SK-N-SH (cell line): Measurements from ENCODE around the gene SELPLG. TPM values are rescaled to one million over a fixed set of nuclear protein-coding genes. Genes with fewer than 3 reads are reported as not detected.

Experiments used
- CTCF ChIA-PET: fragments of 300-600, 350-600 bp; formaldehyde crosslinking; extraction: SDS; loops from one replicate; lab custom pipeline; 2021; lab: Yijun Ruan, JAX
- POLR2A ChIA-PET: fragments of 350-600 bp; sonication (Branson Sonifier 250); formaldehyde crosslinking; extraction: SDS; loops from one replicate; lab custom pipeline; 2020; ENCODE audit warnings: antibody characterized with exemption, inconsistent platforms; lab: Yijun Ruan, JAX
- DNase-seq: peaks from one replicate; pipeline ENCODE4 v3.0.0; 2012
- H2AFZ ChIP-seq: fragments of 200-600 bp; sonication (generic); 2 replicates; pipeline ENCODE4 v1.8.1; 2016; ENCODE audit warnings: antibody characterized with exemption, mild to moderate bottlenecking, low read depth
- H3F3A ChIP-seq: fragments of 200-600 bp; sonication (generic); replicated peaks from 2 replicates; pipeline ENCODE3; 2016; ENCODE audit warnings: antibody characterized with exemption, mild to moderate bottlenecking; ENCODE audit not compliant: insufficient read depth
- H3K27ac ChIP-seq, 2 experiments: fragments of 200-500 bp in 1 of 2; fragments of 200-600 bp in 1 of 2; sonication (Bioruptor generic) in 1 of 2; sonication (generic), shearing (Covaris generic) in 1 of 2; 2 replicates each; pipeline versions ENCODE4 v1.5.1 to v1.6.1; 2014 to 2016; ENCODE audit warnings: low read depth in 2 of 2, inconsistent platforms in 1 of 2, low read length in 1 of 2, mild to moderate bottlenecking in 1 of 2, mixed read lengths in 1 of 2
- H3K27me3 ChIP-seq: fragments of 200-600 bp; sonication (generic), shearing (Covaris generic); 2 replicates; pipeline ENCODE4 v1.6.1; 2016; ENCODE audit warnings: mixed run types; ENCODE audit not compliant: insufficient read depth
- H3K36me3 ChIP-seq, 2 experiments: fragments of 200-500 bp in 1 of 2; fragments of 200-600 bp in 1 of 2; sonication (Bioruptor generic) in 1 of 2; sonication (generic) in 1 of 2; replicated peaks in 1 of 2; 2 replicates each; pipeline versions ENCODE3 to v1.5.1; 2014 to 2016; ENCODE audit warnings: low read length in 1 of 2, mild to moderate bottlenecking in 1 of 2; ENCODE audit not compliant: insufficient read depth in 2 of 2, control insufficient read depth in 1 of 2
- H3K4me1 ChIP-seq, 2 experiments: fragments of 200-500 bp in 1 of 2; fragments of 200-600 bp in 1 of 2; sonication (Bioruptor generic) in 1 of 2; sonication (generic), shearing (Covaris generic) in 1 of 2; 2 replicates each; pipeline versions ENCODE4 v1.5.1 to v1.6.1; 2014 to 2016; ENCODE audit warnings: low read depth in 1 of 2, low read length in 1 of 2, mixed run types in 1 of 2; ENCODE audit not compliant: insufficient read depth in 2 of 2, control insufficient read depth in 1 of 2
- H3K4me2 ChIP-seq: fragments of 200-600 bp; sonication (generic), shearing (Covaris generic); 2 replicates; pipeline ENCODE4 v1.6.1; 2017; ENCODE audit warnings: mixed run types
- H3K4me3 ChIP-seq, 2 experiments: fragments of 200-500 bp in 1 of 2; fragments of 200-600 bp in 1 of 2; sonication (Bioruptor generic) in 1 of 2; sonication (generic), shearing (Covaris generic) in 1 of 2; 2 replicates each; pipeline versions ENCODE4 v1.5.1 to v1.8.1; 2014 to 2016; ENCODE audit warnings: low read depth in 2 of 2, inconsistent platforms in 1 of 2, low read length in 1 of 2, mild to moderate bottlenecking in 1 of 2, mixed read lengths in 1 of 2, moderate library complexity in 1 of 2
- H3K79me2 ChIP-seq: fragments of 200-600 bp; sonication (generic); 2 replicates; pipeline ENCODE4 v1.8.1; 2017; ENCODE audit warnings: mild to moderate bottlenecking; ENCODE audit not compliant: insufficient read depth
- H3K9ac ChIP-seq: fragments of 200-600 bp; sonication (generic); 2 replicates; pipeline ENCODE4 v1.6.1; 2017; ENCODE audit warnings: mixed run types
- H3K9me2 ChIP-seq: fragments of 200-600 bp; sonication (generic); 2 replicates; pipeline ENCODE4 v1.6.1; 2017; ENCODE audit warnings: mixed run types
- H3K9me3 ChIP-seq: fragments of 200-600 bp; sonication (generic); 2 replicates; pipeline ENCODE4 v1.6.1; 2017; ENCODE audit warnings: mixed run types, mild to moderate bottlenecking, moderate library complexity
- H4K20me1 ChIP-seq: fragments of 200-600 bp; sonication (generic); 2 replicates; pipeline ENCODE4 v1.6.1; 2017; ENCODE audit warnings: mild to moderate bottlenecking, mixed run types; ENCODE audit not compliant: insufficient read depth
- ELF1 ChIP-seq: IDR thresholded peaks from 2 replicates; pipeline ENCODE4 v1.4.0; 2012
- EP300 ChIP-seq, 2 experiments: IDR thresholded peaks; 2 replicates each; pipeline versions ENCODE4 v1.4.0 to v1.6.1; 2012; ENCODE audit warnings: borderline replicate concordance in 1 of 2, low read depth in 1 of 2, low read length in 1 of 2
- FOSL2 ChIP-seq: IDR thresholded peaks from 2 replicates; pipeline ENCODE4 v1.4.0; 2012; ENCODE audit warnings: low read depth, mild to moderate bottlenecking, moderate library complexity, borderline replicate concordance
- POLR2AphosphoS5 ChIP-seq: IDR thresholded peaks from 2 replicates; pipeline ENCODE4 v1.6.1; 2012; ENCODE audit warnings: low read depth, low read length
- RCOR1 ChIP-seq: fragments of 150-350 bp; IDR thresholded peaks from 2 replicates; pipeline ENCODE4 v1.6.1; 2017; ENCODE audit warnings: antibody characterized with exemption, low read length
- REST ChIP-seq: IDR thresholded peaks from 2 replicates; pipeline ENCODE4 v1.6.1; 2012; ENCODE audit warnings: mild to moderate bottlenecking, low read depth, low read length, moderate library complexity
- TCF12 ChIP-seq: IDR thresholded peaks from 2 replicates; pipeline ENCODE4 v1.4.0; 2012
- WGBS: methylation state at CpG from one replicate; pipeline ENCODE4 v1.1.6; 2017; ENCODE audit warnings: low lambda C conversion rate; 5-methylcytosine and 5-hydroxymethylcytosine counted together
- polyA plus RNA-seq, 3 experiments: library from polyadenylated mRNA; depleted of rRNA; stranded (reverse); fragments of >200 nt; gene quantifications; 2 replicates each; pipeline ENCODE4 v1.2.3, GENCODE V29; 2012

SELPLG gene
- polyA plus RNA-seq, 1 of the 3 experiments (the other 2 are of a cell fraction), result 2.8 TPM

GRCh38 chr12:108597559-108598471 is 35.9 kb downstream of the SELPLG start, which contains the start of gene TMEM119:
Gene TMEM119 (minus strand): TSS chr12:108598084. CDS start chr12:108592383, 5,701 bp downstream.
- POLR2A ChIA-PET, result no interaction called here
- peak within 1 kb of the TSS; percentile 42; the same call in 1 of the 2 replicates for H3K9ac ChIP-seq
- H3K79me2 ChIP-seq, result no peaks in the 10 kb centered on the region

More at GRCh38 chr12:108597559-108598471, 35.9 kb downstream of the SELPLG start, which contains the start of gene TMEM119:
- H3K27ac ChIP-seq, result peak within 1 kb of the TSS; percentile 17 to 83; a peak in 2 of 4 replicates
- CTCF ChIA-PET, result interaction anchor here (0.7 to 1.1 kb wide), 3 partner anchors 20 to 54 kb away, joined by 3 to 5 read pairs (median 4); partner anchors contain the start of gene ISCU
- WGBS, result 18% methylated on average over 17 of the region's 27 CpGs
- DNase-seq, result peak; percentile 91
- peaks cover 7% of the 10 kb centered on the region for H3F3A ChIP-seq
- no peaks in the 10 kb centered on the region for H3K9me2 ChIP-seq
- H2AFZ ChIP-seq, result 0 out of 2 replicates have a peak within 1 kb of the TSS, but pooled peaks have one; percentile 41
- peak in 1 of 2 experiments; percentile 17; a peak in 1 of 4 replicates for TF ChIP-seq EP300 (IDR thresholded peaks at IDR 0.05; ENCODE audit: borderline replicate concordance in 1 of 2, low read depth in 1 of 2, low read length in 1 of 2)
- TF ChIP-seq TCF12, result peak; percentile 87
- no peak for TF ChIP-seq ELF1
- no peak for TF ChIP-seq RCOR1
- 0 out of 2 replicates have a peak, but pooled peaks have one; percentile 22 for TF ChIP-seq REST
- TF ChIP-seq FOSL2, result no peak
- peak; percentile 47; the same call in 1 of the 2 replicates for TF ChIP-seq POLR2AphosphoS5
- peak within 1 kb of the TSS; percentile 91 for H3K4me2 ChIP-seq
- H3K27me3 ChIP-seq, result no peaks in the 10 kb centered on the region
- peak within 1 kb of the TSS; percentile 45 to 60 for H3K4me3 ChIP-seq
- no peaks in the 10 kb centered on the region for H3K9me3 ChIP-seq
- peaks cover 0 to 26% of the 10 kb centered on the region in 2 experiments; a peak in 1 of 4 replicates for H3K4me1 ChIP-seq
- H3K36me3 ChIP-seq, result no peaks in the 10 kb centered on the region
- no peaks in the 10 kb centered on the region for H4K20me1 ChIP-seq
